Activated CD4-positive, alpha-beta T cell treated with anti-CD3 and anti-CD28 coated beads, Interleukin-2, amount 50 U/mL, for 48 hours (primary cell): Measurements from ENCODE around the gene VANGL2.
"Not testable (repeated sequence)": the region's sequence is repeated elsewhere in the genome, so short reads cannot be mapped to it uniquely, and the experiment has no call there.

Source experiments
- DNase-seq, 2 experiments: peaks; one replicate each; pipeline ENCODE4 v3.0.0-alpha.2; 2020

Gene VANGL2

DNA sequence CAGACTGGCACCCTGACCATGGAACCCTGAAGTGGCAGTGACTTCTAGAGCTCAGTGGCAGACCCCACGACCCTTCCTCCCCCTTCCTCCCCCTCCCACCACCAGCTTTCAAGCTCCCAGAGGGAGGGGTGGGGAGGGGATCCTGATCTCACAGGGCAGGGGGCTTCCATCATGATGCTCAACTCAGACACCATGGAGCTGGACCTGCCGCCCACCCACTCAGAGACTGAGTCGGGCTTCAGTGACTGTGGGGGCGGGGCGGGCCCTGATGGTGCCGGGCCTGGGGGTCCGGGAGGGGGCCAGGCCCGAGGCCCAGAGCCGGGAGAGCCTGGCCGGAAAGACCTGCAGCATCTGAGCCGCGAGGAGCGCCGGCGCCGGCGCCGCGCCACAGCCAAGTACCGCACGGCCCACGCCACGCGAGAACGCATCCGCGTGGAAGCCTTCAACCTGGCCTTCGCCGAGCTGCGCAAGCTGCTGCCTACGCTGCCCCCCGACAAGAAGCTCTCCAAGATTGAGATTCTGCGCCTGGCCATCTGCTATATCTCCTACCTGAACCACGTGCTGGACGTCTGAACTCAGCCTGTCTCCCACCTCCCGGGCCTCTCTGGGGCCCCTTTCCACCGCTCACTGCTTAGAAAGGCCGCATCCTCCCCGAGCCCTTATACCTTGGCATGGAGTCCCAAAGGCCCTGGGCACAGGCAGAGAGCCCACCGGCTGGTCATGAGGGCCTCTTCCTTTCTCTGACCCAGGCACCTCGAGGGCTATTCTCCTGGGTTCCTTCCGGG, 29.6 kb upstream of the VANGL2 start:
- no peak for DNase-seq

DNA sequence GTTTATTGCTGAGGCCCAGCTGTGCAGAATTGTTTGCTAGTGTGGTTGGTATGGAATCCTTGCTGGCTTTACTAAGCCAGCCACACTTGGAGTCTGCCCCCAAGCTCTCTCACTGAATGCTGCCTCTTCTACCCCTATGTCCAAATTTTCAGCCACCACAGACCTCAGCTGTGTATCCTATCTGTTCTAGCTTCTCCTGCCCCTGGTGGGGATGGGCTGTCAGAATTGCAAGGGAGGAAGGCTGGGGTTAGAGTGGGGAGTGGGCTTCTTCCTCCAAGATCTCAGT, 29.1 kb upstream of the VANGL2 start:
- DNase-seq, result no peak

DNA sequence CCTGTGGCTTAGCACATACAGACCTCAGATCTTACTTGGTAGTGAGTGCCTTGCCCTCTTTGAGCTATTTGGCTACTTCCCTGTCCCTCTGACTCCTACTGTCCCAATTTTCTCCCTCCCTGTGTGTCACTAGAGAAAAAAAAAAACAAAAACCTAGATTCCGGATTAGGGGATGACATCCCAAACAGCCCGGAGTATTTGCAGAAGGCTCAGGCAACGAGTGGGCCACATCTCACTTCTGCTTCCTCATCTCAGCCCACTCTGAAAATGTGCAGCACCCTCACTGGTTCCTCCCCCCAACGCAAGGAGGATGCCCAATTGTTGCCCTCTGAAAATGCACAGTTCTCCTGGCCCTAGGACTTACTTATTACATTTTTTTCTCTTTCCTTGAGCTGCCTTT, 28.6 kb upstream of the VANGL2 start:
- DNase-seq, result no peak

DNA sequence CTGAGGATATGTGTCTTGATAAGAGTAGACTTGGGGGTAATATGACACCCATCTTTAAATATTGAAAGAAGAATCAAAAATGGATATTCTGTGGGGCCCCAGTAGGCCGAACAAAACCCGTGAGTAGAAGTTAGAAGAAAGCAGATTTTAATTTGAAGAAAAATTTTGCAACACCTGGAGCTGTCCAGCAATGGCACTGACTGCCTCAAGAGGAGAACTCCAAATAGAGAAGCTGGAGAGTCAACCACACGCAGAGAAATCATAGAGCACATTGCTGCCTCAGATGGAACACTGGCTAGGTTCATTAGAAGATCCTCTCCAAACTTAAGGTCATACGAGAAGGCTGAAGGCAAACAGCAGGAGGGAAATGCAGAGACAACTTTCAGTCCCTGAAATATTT, 26.7 kb upstream of the VANGL2 start:
- no peak for DNase-seq

DNA sequence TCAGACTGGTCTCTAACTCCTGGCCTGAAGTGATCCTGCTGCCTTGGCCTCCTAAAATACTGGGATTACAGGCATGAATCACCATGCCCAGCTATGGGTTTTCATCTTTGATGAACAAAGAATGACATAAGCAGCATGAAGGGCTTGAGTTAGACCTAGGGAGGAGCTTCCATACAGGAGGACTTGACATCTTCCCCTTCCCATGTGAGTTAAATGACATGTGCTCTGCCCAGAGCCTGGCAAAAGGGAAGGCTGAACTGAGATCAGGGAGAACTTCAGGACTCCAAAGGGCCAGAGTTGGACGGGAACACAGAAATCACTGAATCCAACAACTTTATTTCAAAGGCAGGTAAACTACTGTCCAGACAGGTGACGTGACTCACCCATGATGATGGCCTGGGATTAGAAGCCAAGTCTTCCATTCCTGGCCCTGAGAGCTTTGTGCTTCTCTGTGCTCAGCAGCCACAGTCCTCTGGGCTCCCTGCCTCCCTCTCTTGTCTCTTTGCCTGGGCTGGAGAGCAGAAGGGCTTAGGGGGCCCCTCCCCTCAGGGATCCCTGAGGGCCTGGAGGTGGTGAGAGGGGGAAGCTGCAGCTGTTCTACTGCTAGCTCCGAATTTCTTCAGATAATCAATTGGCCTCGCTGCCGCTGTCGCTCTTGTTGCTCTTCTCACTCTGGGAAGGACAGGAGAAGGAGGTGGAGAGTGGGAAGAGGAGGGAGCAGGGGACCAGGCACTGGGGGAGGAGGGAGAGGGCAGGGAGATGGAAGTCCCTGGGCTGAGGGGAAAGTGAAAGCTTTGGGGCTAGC, 25.9 kb upstream of the VANGL2 start:
- DNase-seq, result no peak

DNA sequence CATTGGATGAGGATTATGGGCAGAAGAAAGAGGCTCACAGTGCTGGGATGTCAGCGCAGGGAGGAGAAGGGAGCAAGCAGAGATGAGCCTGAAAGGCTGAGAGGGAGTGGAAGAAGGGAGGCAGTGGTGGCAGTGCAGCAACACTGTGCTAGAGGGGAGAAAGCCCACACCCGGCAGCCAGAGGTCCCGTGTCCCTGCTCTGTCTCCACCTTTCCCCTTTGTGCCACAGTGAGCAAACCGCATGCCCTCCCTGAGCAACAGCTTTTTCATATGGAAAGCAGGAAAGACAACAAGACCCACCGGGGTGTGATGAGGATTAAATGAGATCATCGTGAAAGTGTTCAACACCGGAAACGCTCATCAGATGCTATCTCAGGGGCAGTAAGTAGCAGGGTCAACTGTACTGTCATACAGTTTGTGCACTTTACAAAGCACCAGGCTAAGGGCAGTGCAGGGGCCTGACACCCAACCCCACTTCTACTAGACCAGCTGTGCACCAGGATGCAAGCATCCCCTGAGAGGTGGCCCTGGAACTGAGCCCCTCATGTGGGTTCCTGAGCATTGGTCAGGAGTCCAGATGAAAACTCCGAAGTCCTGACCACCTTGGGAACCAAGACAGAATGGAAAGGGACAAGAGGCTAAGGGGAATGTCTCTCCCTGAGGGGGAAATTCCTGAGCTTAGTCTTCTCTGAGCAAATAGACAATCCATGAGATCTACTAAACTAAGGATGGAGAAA, 24.4 kb upstream of the VANGL2 start:
- DNase-seq, result no peak

DNA sequence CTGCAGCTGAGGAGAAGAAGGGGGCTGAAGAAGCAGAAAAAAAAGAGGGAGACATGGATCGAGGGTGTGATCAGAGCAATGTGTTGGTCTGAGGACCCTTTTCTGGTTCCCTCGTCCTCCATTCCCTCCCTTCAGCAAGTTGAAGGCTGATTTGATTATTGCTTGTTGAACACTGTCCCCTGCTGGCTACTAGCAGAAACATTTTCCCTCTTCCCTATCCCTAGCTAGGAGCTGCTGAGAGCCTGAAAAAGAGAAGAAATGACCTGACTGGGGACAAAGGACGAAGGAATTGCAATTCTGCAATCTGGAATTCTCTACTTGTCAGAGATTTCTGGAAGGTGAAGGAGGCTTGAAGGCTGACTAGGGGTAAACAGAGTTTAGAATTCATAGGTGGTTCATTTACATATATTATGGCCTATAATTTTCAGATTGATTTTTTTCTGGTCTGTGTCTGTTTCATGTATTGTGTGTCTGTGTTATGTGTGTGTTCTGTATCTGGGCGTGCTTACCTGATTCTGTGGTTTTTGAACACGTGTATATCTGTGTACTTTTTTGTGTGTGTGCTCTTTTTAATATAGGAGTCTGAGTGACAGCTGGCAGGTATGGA, 23.7 kb upstream of the VANGL2 start:
- DNase-seq, result peak in 1 of 2 experiments; percentile 26

DNA sequence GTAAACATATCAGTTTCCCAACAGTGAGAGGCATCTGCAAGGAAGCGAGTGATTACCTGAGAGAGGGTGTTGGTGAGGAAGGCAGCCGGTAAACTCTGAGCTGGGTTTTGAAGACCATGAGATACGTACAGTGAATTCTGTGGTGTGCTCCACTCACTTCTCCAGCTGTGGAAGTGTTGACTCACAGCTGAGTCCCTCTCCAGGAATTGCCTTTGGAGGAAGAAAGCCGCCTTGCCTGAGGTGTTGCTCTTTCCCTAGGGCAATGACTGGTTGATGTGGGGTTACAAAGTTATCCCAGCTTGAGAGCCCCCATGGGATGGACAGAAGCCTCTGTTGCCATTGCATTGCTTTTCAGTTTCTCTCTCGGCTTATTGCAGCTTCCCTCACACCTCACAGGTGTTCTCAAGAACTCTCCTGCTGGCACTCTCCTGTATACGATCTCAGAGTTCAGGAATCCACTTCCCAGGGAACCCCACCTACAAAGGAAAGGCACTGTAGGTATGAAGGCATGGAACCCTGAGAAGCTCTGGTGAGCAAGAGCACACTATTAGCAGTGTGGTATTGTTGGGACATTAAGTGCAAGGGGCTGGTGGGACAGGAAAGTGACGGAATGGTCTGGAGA, 22.7 kb upstream of the VANGL2 start:
- DNase-seq, result no peak

DNA sequence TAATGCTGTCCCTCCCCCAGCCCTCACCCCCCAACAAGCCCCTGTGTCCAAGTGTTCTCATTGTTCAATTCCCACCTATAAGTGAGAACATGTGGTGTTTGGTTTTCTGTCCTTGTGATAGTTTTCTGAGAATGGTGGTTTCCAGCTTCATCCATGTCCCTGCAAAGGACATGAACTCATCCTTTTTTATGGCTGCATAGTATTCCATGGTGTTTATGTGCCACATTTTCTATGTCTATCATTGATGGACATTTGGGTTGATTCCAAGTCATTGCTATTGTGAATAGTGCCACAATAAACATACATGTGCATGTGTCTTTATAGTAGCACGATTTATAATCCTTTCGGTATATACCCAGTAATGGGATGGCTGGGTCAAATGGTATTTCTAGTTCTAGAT, 15.6 kb upstream of the VANGL2 start:
- not testable (repeated sequence) for DNase-seq

DNA sequence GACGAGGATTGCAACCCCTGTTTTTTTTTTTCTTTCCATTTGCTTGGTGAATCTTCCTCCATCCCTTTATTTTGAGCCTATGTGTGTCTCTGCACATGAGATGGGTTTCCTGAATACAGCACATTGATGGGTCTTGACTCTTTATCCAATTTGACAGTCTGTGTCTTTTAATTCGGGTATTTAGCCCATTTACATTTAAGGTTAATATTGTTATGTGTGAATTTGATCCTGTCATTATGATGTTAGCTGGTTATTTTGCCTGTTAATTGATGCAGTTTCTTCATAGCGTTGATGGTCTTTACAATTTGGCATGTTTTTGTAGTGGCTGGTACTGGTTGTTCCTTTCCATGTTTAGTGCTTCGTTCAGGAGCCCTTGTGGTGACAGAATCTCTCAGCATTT, 12.0 kb upstream of the VANGL2 start:
- DNase-seq, result not testable (repeated sequence)

DNA sequence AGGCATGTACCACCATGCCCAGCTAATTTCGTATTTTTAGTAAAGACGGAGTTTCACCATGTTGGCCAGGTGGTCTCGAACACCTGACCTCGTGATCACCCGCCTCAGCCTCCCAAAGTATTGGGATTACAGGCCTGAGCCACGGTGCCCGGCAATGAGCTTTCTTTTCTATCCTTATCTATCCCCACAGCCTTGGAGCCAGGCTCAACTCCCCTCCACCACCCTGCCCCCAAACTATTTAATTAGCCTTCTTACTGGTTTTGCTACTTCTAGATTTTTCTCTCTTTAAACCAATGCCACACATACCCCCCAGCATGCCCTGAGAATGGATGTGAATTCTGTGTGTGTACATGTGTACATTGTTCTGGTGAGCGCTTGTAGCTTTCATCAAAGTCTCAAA, 5.7 kb upstream of the VANGL2 start:
- no peak for DNase-seq

DNA sequence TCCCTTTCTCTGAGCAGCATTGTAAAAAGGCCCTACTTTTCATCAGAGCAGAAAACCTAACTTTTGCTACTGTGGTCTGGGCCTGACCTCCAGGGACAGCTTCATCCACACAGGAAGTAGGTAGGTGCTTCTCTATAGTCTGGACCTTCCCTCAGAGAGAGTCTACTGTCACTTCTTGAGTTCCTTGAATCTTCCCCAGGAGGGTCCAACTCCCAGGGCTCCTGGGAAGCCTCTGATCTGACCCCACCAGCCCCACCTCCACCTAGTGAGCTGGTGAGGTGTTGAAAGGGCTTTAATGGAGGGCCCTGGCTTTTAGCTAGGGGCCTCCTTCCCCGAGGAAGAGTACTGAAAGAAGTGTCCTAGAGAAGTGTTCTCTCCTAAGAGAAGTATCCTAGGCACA, 2.7 kb upstream of the VANGL2 start:
- no peak for DNase-seq

DNA sequence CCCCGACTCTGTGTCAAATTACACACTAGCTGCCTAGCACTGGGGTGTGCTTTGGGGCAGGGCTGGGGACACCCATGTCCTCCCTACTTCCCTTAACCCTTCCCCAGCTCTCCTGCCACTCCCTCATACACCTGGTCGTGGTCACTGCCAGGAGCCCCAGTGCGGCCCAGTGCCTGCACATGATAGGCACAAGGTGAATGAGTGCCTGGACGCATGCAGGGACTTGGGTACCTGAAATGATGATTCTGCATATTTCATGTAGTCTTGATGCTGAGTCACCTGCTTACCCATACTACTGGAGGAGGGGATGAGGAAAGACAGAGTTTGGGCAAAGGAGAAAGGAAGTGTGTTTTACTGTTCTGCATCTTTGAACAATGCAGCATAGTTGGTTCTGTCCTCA, 1.5 kb upstream of the VANGL2 start:
- no peak for DNase-seq

DNA sequence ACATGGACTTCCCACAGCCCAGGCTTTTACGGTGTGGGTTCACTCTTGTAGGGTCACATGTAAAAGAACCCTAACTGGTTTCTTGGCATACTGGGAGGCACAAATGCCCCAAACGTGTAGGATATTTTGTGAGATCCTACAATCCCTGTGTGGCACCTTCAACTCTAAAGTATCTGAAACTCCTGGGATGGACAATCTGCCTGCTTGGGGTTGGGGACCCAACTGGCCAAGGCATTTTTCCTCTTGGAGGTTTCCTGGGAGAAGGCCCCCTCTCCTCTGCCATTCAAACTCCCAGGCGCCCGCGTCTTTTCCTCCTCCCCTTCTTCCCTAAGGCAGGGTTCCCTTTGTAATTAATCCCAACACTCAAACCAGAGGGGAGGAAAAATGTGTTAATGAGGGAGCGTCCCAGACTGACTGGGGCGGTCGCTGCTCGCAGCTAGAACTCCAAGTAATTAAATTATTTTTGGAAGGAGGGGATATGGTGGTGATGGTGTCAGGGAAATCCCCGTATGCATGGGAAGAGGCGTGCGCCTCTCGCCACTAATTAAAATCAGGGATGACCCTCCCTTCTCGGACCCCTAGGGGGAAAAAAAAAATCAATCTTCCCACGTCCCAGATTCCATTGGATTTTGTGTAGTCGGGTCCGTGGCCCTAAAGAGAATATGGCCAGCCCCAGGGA, 681 bp upstream of the VANGL2 start:
- no peak for DNase-seq

DNA sequence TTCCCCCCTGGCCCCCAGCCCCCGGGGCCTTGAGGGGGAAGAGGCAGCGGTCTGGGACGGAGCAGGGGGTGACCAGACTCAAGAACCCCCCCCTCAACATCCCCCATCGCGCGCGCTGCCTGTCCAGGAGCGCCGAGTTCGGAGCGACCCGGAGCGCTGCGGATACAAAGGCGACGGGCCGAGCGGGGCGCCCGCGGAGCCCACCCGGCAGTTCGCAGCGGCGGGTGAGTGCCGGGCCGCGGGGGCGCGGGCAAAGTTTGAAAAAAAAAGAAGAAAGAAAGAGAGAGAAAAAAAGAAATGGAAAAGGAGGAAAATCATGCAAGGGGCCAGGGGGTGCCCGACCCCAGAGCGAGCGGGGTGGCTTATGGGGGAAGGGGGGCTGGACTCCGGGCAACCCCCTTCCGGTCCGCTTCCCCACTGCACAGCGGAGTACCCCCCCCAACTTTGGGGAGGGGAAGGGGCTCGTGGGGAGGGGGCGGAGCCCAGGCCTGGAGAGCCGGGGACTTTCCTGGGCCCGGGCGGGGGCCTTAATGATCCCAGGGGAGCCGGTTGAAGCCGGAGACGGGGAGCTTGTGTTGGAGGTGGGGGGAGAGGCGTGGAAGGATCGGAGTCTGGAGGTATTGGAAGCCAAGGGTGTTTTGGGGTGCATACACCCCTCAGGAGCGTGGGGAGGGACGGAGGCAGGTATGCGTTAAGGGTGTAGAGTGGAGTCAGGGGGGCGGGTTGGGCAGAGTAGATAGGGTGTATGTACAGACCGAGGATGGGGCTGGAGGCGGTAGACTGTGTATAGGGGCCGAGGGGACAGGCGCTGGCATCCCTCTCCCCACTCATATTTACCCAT, 502 bp downstream of the VANGL2 start:
- DNase-seq, result no peak

DNA sequence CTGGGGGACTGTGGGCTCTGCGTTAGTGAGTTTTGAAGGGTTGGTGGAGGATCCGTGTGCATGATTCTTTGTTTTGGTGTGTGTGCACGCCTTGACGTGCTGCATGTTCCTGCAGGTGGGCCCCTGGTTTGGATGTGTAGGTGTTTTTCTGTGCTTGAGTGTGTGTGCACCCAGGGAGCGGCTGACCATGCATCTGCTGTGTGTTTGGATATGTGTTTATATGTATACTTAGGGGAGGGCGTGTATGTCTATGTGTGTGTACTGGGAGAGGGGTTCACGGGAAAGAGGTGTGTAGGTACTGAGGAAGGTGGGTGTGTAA, 1.1 kb downstream of the VANGL2 start:
- no peak for DNase-seq

DNA sequence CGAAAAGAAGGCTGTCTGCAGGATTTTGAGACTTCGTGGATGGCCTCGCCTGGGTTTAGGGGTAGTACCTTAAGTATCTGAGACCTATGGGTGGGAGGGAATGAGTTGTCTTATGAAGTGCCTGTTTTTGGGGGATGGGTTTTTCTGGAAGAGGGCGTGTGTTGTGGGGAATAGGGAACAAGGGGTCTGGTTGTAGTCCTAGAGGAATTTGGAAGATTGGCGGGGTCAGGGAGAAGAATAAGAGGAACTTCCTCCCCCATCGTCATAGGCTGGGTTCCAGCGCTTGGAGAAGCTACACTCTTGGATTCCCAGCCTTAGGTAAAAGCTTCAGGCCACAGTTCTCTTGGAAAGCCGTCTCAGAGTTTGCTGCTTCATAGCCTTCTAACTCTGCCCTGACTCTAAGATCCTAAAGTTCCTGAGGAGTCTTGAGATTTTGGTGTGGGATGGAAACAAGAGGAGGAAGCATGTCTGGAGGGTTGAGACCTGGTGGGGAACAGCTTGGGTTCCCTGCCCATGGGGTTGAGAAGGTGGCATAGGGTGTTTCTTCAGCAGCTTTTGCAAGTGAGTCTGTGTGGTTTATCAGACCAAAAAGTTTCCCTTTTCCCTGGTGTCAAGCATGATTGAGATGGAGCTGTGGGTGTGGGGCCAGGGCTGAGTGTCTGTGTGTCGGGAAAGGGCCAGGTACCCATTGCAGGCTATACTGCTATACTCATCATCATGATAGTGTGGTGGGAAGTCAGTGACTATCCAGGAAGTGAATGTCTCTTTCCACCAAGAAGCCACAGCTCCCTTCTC, 1.8 kb downstream of the VANGL2 start:
- DNase-seq, result no peak

DNA sequence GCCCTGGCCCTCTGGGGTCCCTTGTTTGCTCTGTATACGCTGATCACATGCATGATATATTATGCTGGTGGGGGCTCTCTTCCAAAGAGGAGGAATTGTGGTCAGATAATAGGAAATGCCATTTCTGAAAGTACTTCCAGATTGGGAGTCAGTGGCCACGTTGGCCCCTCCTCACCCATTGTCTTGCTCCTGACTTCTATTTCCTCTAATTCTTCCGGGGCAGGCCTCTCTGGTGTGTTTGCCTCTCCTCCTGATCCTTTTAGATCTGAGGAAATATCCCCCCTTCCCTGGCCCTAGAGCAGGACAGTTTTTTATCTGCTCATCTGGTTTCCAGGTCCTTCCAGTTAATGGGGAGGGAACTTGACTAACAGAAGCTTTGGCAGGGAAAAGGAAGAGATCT, 2.9 kb downstream of the VANGL2 start:
- DNase-seq, result no peak

DNA sequence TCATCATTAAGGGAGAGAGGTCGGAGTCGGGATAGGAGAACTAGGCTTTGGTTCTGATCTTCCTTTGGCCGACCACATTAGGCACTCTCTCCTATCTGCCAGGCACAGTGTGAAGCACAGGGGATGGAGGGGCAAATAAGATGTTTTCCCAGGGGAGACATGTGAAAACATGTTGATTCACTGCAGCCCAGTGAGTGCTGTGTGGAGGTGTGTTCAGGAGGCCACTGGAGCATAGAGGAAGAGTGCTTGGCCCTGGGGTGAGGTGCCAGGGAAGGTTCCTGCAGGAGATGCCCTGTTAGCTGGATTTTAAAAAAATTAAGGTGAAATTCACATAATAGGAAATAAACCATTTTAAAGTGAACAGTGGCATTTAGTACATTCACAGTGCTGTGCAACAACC, 3.7 kb downstream of the VANGL2 start:
- DNase-seq, result no peak

DNA sequence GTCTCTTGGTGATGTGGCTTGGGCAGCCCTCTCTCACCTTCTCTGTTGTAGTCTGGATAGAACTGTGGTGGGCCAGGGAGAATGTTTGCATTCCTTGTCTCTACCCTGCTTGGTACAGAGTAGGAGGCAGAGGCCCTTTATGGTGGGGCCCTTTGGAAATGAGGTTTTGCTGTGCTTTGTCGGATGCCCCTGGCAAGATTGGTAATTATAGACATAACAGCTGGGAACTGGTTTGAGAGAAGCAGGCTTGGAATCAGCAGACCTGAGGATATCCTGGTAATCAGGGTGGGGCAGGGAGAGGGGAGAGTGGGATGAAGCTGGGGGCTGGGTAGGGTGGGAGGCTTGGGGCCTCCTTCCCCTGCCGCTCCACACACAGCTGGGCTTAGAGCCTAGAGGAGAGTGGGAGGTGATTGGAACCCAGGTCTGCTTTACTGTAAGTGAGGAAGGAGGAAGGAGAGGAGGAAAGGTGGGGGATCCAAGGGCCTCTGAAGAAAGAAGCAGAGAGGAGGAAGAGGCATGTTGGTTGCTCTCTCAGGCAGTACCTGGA, 5.0 kb downstream of the VANGL2 start:
- DNase-seq, result no peak
